Lung (tissue), 12 donors: ENCODE measurements around the gene SIRPB2. TPM values are rescaled to one million over a fixed set of nuclear protein-coding genes. Genes with fewer than 3 reads are reported as not detected.

Experiments
- ATAC-seq: fragments of 200-7000 bp; cut with Tn5 transposase; one replicate; pipeline ENCODE4 v1.9.1; 2020; ENCODE audit warnings: moderate number of reproducible peaks; ENCODE audit not compliant: insufficient read depth, low FRiP score
- DNase-seq, 3 donors: peaks; one replicate each; pipeline ENCODE4 v3.0.0-alpha.2; 2013 to 2017
- H3K27ac ChIP-seq, 2 donors: one replicate each; pipeline ENCODE4 v1.5.1; 2013; ENCODE audit warnings: mild to moderate bottlenecking in 2 of 2, moderate library complexity in 2 of 2, control low read depth in 1 of 2, inconsistent platforms in 1 of 2, low read depth in 1 of 2, low read length in 1 of 2
- H3K27me3 ChIP-seq, 3 donors: one replicate each; pipeline ENCODE4 v1.5.1; 2013; ENCODE audit warnings: low read length in 2 of 3; ENCODE audit not compliant: control insufficient read depth in 3 of 3, insufficient read depth in 3 of 3
- H3K36me3 ChIP-seq, 4 donors: one replicate each; pipeline ENCODE4 v1.5.1; 2013; ENCODE audit warnings: low read length in 4 of 4, mild to moderate bottlenecking in 1 of 4, moderate library complexity in 1 of 4; ENCODE audit not compliant: control insufficient read depth in 4 of 4, insufficient read depth in 4 of 4
- H3K4me1 ChIP-seq, 5 donors: one replicate each; pipeline ENCODE4 v1.5.1; 2013; ENCODE audit warnings: low read length in 5 of 5, mild to moderate bottlenecking in 2 of 5, moderate library complexity in 1 of 5; ENCODE audit not compliant: control insufficient read depth in 5 of 5, insufficient read depth in 5 of 5
- H3K4me3 ChIP-seq: one replicate; pipeline ENCODE4 v1.5.1; 2013; ENCODE audit warnings: mild to moderate bottlenecking, control low read depth, moderate library complexity
- H3K9ac ChIP-seq, 2 donors: one replicate each; pipeline ENCODE4 v1.5.1; 2013; ENCODE audit warnings: low read length in 2 of 2, control low read depth in 1 of 2; ENCODE audit not compliant: insufficient read depth in 1 of 2
- H3K9me3 ChIP-seq, 4 donors: one replicate each; pipeline ENCODE4 v1.5.1; 2013; ENCODE audit warnings: low read length in 3 of 4, mild to moderate bottlenecking in 1 of 4, moderate library complexity in 1 of 4; ENCODE audit not compliant: control insufficient read depth in 4 of 4, insufficient read depth in 3 of 4
- WGBS, 2 donors: extraction: QIAGEN DNeasy Blood & Tissue Kit; methylation state at CpG; one replicate each; pipeline ENCODE4 v1.1.7; 2013; 5-methylcytosine and 5-hydroxymethylcytosine counted together
- polyA plus RNA-seq, 2 donors: library from polyadenylated mRNA; stranded (reverse); fragments of 200-250 nt; gene quantifications; one replicate each; pipeline ENCODE4 v1.2.1, GENCODE V29; 2013
- total RNA-seq, 2 donors: library from RNA; depleted of rRNA in 1 of 2; stranded (reverse); fragments of >200 nt in 1 of 2; gene quantifications; one replicate each; pipeline ENCODE4 v1.2.1, GENCODE V29; 2014 to 2021
- TF ChIP-seq, protein P1 (sequence below): IDR thresholded peaks from 2 replicates; pipeline ENCODE4 v1.5.1; 2012; ENCODE audit warnings: mild to moderate bottlenecking; ENCODE audit errors: control extremely low read depth, extremely low read depth
- donor health status: control.
- donor health status: control.
- donor health status: Bipolar disorder and iron deficiency.
- donor health status: healthy.
- donor health status: DM: yes; HTN: yes; CAD: no.

Gene SIRPB2
- total and polyA plus RNA-seq, 4 donors: 3.9 to 30.9 (median 11.6) TPM

DNA sequence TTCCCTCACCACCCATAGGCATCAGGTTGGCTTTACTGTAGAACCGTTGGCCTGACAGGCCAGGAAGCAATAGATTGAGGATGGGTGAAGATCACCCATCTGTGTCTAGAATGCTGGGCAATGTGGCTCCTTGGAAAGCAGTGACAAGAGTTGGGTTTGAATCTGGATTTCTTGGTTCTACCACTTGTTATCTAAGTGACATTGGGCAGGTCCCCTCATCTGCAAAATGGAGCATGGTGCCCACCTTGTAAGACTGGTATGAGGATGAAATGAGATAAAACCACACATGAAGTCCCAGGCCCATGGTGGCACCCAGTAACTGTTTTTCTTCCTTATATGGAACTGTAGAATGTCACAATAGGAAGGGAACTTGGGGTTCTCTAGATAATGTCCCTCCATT is 22.6 kb upstream of the SIRPB2 start:
- no peak for ATAC-seq
- H3K4me1 ChIP-seq: no peaks in the 10 kb centered on the region
- H3K27me3 ChIP-seq: peaks cover 0 to 4% (median 0%) of the 10 kb centered on the region in 3 donors
- H3K9me3 ChIP-seq: peaks cover 0 to 2% (median 0%) of the 10 kb centered on the region in 4 donors
- no peak overlapping the region for H3K27ac ChIP-seq
- no peak for DNase-seq
- no peak overlapping the region for H3K4me3 ChIP-seq
- WGBS, 2 donors: 83 to 97% methylated on average over 1 of the region's 1 CpG
- TF ChIP-seq, protein P1, sequence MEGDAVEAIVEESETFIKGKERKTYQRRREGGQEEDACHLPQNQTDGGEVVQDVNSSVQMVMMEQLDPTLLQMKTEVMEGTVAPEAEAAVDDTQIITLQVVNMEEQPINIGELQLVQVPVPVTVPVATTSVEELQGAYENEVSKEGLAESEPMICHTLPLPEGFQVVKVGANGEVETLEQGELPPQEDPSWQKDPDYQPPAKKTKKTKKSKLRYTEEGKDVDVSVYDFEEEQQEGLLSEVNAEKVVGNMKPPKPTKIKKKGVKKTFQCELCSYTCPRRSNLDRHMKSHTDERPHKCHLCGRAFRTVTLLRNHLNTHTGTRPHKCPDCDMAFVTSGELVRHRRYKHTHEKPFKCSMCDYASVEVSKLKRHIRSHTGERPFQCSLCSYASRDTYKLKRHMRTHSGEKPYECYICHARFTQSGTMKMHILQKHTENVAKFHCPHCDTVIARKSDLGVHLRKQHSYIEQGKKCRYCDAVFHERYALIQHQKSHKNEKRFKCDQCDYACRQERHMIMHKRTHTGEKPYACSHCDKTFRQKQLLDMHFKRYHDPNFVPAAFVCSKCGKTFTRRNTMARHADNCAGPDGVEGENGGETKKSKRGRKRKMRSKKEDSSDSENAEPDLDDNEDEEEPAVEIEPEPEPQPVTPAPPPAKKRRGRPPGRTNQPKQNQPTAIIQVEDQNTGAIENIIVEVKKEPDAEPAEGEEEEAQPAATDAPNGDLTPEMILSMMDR: no peak
- no peaks in the 10 kb centered on the region for H3K36me3 ChIP-seq
- no peak overlapping the region for H3K9ac ChIP-seq

DNA sequence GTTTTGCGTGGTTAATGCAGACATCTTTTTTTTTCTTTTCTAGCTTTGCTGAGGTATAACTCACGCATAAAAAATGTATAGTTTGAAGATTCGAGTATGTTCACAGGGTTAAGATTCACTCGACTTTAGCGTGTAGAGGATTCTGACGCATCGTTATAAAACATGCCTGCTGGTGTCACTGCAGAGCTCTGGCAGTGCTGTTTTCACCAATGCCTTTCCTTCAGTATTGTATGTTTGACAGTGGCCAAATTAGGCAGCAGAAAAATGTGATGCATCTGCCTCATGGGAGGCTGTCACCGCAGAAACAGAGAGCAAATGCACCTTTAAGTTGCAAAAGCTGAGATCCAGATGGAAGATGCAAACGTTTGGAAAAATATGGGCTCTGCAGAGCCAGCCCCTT is 18.0 kb upstream of the SIRPB2 start:
- Histone ChIP-seq H3K4me1 (no peaks in the 10 kb centered on the region), H3K4me3 (no peak overlapping the region), H3K9ac (no peak overlapping the region), H3K36me3 (no peaks in the 10 kb centered on the region), H3K27ac (no peak overlapping the region), H3K9me3 (peaks cover 0 to 2% (median 0%) of the 10 kb centered on the region in 4 donors), H3K27me3 (peaks cover 0 to 7% (median 4%) of the 10 kb centered on the region in 3 donors)
- WGBS, 2 donors: 25 to 41% methylated on average over 9 of the region's 9 CpGs
- DNase-seq (peak in 1 of 3 donors; percentile 8), ATAC-seq (no peak)
- TF ChIP-seq, protein P1: peak; percentile 24

DNA sequence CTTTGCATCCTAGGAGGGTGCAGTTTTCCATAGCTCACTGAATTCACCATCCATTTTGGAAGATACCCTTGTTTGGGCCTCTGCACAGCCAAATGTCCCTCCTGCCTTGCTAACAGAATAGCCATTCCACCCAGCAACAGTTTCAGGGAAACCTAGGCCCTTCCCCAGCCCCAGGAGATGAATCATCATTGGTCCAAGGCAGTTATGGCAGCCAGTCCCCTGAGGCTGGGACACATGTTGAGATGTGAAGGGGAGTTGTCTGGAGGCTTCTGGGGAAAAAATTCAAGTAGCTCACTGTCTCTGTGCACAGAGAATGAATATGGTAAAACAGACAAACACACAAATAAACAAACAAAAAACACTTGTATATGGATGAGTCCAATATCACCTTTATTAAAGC is 17.4 kb upstream of the SIRPB2 start:
- H3K36me3 ChIP-seq: no peaks in the 10 kb centered on the region
- no peak for ATAC-seq
- no peak overlapping the region for H3K27ac ChIP-seq
- no peak for DNase-seq
- H3K9me3 ChIP-seq: no peaks in the 10 kb centered on the region
- no peak overlapping the region for H3K4me3 ChIP-seq
- H3K9ac ChIP-seq: no peak overlapping the region
- no peaks in the 10 kb centered on the region for H3K4me1 ChIP-seq
- peaks cover 0 to 7% (median 4%) of the 10 kb centered on the region in 3 donors for H3K27me3 ChIP-seq
- TF ChIP-seq, protein P1: no peak

DNA sequence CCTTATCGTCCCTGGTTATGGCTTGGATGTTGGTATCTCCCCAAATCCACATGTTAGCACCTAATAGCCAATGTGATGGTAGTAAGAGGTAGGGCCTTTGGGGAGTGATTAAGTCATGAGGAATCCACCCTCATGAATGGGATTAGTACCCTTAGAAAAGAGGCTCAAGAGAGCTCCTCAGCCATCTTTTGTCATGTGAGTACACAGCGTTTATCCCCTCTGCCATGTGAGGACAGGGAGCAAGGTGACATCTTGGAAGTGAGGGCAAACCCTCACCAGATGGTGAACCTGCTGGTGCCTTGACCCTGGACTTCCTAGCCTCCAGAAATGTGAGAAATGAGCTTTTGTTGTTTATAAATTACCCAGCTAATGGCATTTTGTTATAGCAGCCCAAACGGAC is 16.1 kb upstream of the SIRPB2 start:
- Histone ChIP-seq H3K27ac (no peak overlapping the region), H3K9me3 (no peaks in the 10 kb centered on the region), H3K4me3 (no peak overlapping the region), H3K9ac (no peak overlapping the region), H3K4me1 (no peaks in the 10 kb centered on the region), H3K36me3 (no peaks in the 10 kb centered on the region), H3K27me3 (peaks cover 0 to 7% (median 4%) of the 10 kb centered on the region in 3 donors)
- TF ChIP-seq, protein P1: no peak
- ATAC-seq: no peak
- WGBS, 2 donors: 72 to 85% methylated on average over 3 of the region's 3 CpGs
- DNase-seq: no peak
